GM10266 (cell line): ENCODE data around the gene PLSCR4.

Source experiments
- DNase-seq: peaks from one replicate; pipeline ENCODE4 v3.0.0; 2012; ENCODE audit errors: extremely low spot score
- CTCF ChIP-seq: IDR thresholded peaks from 2 replicates; pipeline ENCODE4 v1.5.1; 2012; ENCODE audit warnings: mild to moderate bottlenecking, low read depth; ENCODE audit not compliant: control insufficient read depth, insufficient read depth; ENCODE audit errors: missing control alignments

The PLSCR4 gene

GRCh38 chr3:146221276-146221675, 29.6 kb downstream of the PLSCR4 start:
- DNase-seq, result no peak
- TF ChIP-seq CTCF, result no peak

- TF ChIP-seq CTCF, result peak; percentile 60
- DNase-seq, result peak; percentile 39
These were observed 31.7 kb downstream of the PLSCR4 start for GRCh38 chr3:146218880-146219866.

- TF ChIP-seq CTCF, result no peak
- no peak for DNase-seq
These were observed 33.6 kb downstream of the PLSCR4 start for GRCh38 chr3:146217324-146217723.

GRCh38 chr3:146214493-146214892, 36.4 kb downstream of the PLSCR4 start:
- DNase-seq, result no peak
- TF ChIP-seq CTCF, result no peak

GRCh38 chr3:146209371-146209770, 41.5 kb downstream of the PLSCR4 start:
- no peak for TF ChIP-seq CTCF
- no peak for DNase-seq

- no peak for DNase-seq
These were observed 47.1 kb downstream of the PLSCR4 start for GRCh38 chr3:146203776-146204175.

More at GRCh38 chr3:146203776-146204175, 47.1 kb downstream of the PLSCR4 start:
- TF ChIP-seq CTCF, result no peak
